Erythroblast (primary cell): ENCODE measurements around the gene PHACTR3.

Source experiments
- DNase-seq, 2 experiments: peaks; one replicate each; lab custom pipeline; 2025; lab: John Stamatoyannopoulos, UW
- GATA1 ChIP-seq: IDR thresholded peaks from 2 replicates; pipeline ENCODE4 v1.6.1; 2011; ENCODE audit warnings: low read depth, mild to moderate bottlenecking, control low read depth, low read length, moderate library complexity
- POLR2A ChIP-seq: IDR thresholded peaks from 2 replicates; pipeline ENCODE4 v1.6.1; 2011; ENCODE audit warnings: mild to moderate bottlenecking, low read length

Gene PHACTR3

GRCh38 chr20:59741073-59741472 lies 136.7 kb downstream of the PHACTR3 start:
- TF ChIP-seq POLR2A (no peak), GATA1 (no peak)
- DNase-seq: no peak

DNA sequence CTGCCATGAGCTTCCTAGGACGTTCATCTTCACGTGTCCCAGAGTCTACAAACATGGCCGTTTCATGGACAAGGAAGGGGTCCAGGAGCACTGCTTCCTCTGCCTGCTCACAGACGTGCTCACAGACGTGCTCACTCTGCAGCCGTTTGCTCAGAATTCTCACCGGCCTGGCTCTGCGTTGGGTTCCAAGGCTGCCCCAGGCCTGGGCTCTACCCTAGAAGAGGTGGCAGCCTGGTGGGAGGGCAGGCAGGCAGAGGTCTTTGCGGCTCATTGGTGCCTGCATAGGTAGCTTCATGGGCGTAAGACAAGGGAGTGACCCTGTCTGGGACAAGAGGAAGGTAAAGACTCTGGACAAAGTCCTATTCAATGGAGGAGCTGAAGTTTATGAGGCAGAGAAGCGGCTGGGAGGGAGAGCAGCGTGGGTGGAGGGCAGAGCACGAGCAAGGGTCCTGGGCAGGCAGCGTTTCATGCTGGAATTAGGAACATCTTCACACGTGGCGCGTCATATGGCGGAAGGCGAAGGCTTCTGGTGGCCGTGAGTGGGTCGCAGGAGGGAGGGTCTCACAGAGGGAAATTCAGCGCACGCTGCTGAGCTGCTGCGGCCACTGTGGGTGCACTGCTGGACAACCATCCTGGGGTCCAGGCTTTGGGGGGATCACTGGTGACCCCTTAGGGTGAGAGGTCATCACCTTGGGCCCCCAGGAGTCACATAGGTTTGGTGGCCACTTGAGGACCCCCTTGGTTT lies 138.2 kb downstream of the PHACTR3 start:
- no peak for DNase-seq
- TF ChIP-seq GATA1 (no peak), POLR2A (no peak)

- TF ChIP-seq GATA1: no peak
- no peak for TF ChIP-seq POLR2A
- DNase-seq: no peak
Observed at GRCh38 chr20:59743308-59743707, 139.0 kb downstream of the PHACTR3 start.

GRCh38 chr20:59743767-59744485 lies 139.6 kb downstream of the PHACTR3 start:
- peak; percentile 4 to 6 for DNase-seq
- TF ChIP-seq GATA1 (no peak), POLR2A (no peak)

- no peak for DNase-seq
- no peak for TF ChIP-seq POLR2A
- no peak for TF ChIP-seq GATA1
Observed at GRCh38 chr20:59744756-59745155, 140.4 kb downstream of the PHACTR3 start.

GRCh38 chr20:59745201-59745600 lies 140.9 kb downstream of the PHACTR3 start:
- no peak for TF ChIP-seq GATA1
- no peak for DNase-seq

- TF ChIP-seq POLR2A: no peak
- no peak for TF ChIP-seq GATA1
- DNase-seq: no peak
Observed at GRCh38 chr20:59745716-59746115, 141.4 kb downstream of the PHACTR3 start.

DNA sequence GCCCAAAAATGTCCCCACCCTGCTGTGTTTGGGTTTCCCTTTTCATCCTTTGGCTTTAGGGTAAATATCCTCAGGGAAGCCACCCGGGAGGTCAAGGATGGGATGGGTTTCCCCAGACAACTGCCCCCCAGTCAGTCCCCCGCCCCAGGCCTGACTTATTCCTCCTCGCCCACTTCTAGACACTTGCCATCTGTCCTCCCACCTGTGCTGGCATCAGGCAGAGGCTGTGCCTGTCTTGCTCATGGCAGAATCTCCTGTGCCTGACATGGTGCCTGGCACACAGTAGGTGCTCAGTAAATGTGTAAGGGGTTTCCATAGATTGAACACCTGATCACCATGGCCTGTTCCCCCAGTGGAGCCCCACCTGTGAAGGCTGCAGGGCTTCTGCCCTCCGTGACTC lies 141.8 kb downstream of the PHACTR3 start:
- no peak for DNase-seq
- TF ChIP-seq POLR2A (no peak), GATA1 (no peak)

GRCh38 chr20:59747671-59748515 lies 143.6 kb downstream of the PHACTR3 start:
- DNase-seq: no peak
- TF ChIP-seq GATA1: no peak
- no peak for TF ChIP-seq POLR2A

DNA sequence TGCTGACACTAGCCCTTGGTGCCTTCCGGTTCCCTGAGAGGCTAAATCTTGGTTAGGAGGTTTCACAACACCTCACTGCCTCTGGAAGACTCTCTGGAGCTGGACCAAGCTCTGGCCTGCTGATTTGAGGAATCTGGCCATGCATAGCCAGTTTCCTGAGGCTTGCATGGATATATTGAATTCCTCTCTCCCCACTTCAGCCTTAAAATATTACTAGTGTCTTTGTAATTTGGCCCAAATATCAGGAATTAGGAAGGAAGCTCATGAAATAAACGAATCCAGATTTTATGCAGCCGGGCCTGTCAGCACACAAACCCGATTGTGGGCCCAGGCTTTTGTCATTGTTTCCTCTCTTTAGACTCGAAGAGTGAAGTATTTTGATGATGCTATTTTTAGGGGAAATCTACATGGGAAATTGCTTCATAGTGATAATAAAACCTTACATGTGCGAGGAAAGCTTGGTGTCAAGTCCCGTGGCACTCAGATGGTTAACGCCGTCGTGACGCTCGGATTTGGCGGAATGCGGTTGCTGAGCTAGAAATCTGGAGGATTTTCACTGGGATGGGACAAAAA lies 144.4 kb downstream of the PHACTR3 start:
- DNase-seq: no peak
- TF ChIP-seq GATA1 (no peak), POLR2A (no peak)

DNA sequence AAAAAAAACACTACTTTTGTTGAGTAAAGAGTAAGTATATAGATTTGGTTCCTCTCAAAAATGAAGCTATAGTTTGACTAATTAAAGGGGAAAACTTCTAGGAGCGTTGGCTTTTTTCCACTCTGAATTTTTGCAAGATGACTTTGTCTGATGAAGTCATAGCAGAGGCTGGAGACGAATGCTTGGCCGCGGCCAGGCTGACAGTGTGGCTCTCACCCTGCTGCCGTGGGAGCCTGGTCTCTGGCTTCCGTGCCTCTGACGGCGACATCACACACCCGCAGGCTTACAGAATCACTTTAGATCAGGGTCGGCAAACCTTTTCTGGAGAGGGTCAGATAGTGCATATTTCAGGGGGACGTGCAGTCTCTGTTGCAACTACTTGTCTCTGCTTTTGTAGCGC lies 145.0 kb downstream of the PHACTR3 start:
- DNase-seq: no peak
- no peak for TF ChIP-seq POLR2A
- no peak for TF ChIP-seq GATA1

GRCh38 chr20:59750209-59750840 lies 146.0 kb downstream of the PHACTR3 start:
- no peak for TF ChIP-seq GATA1
- TF ChIP-seq POLR2A: no peak
- no peak for DNase-seq

- TF ChIP-seq POLR2A (no peak), GATA1 (no peak)
- peak; percentile 38 to 53 for DNase-seq
Observed at GRCh38 chr20:59751075-59751711, 146.9 kb downstream of the PHACTR3 start.
